HL-60 (cell line): ENCODE results near the gene ECM2.

Source experiments
- DNase-seq, 2 experiments: peaks; one replicate each; pipeline ENCODE4 v3.0.0-alpha.2; 2010 to 2020; ENCODE audit warnings: low read depth in 1 of 2, low spot score in 1 of 2
- H3K27ac ChIP-seq: fragments of 250-450 bp; sonication (Bioruptor Pico); replicated peaks from 2 replicates; pipeline ENCODE4 v1.5.1; 2020; ENCODE audit warnings: mild to moderate bottlenecking, moderate library complexity
- H3K27me3 ChIP-seq: fragments of 250-450 bp; sonication (Bioruptor Pico); 2 replicates; pipeline ENCODE4 v1.5.1; 2021; ENCODE audit warnings: mild to moderate bottlenecking, moderate library complexity; ENCODE audit not compliant: insufficient read depth, poor library complexity, severe bottlenecking
- H3K4me3 ChIP-seq: replicated peaks from 2 replicates; pipeline ENCODE4 v1.5.1; 2011; ENCODE audit warnings: mild to moderate bottlenecking, control low read depth, low read length; ENCODE audit not compliant: insufficient read depth
- GABPA ChIP-seq: IDR thresholded peaks from 2 replicates; pipeline ENCODE4 v1.6.1; 2012; ENCODE audit warnings: low read depth
- POLR2AphosphoS5 ChIP-seq: IDR thresholded peaks from 2 replicates; pipeline ENCODE4 v1.6.1; 2012; ENCODE audit warnings: low read depth
- SPI1 ChIP-seq: IDR thresholded peaks from 2 replicates; pipeline ENCODE4 v1.6.1; 2012; ENCODE audit warnings: low read depth, mild to moderate bottlenecking, borderline replicate concordance
- TF ChIP-seq, protein P1 (sequence below): IDR thresholded peaks from one replicate; pipeline ENCODE4 v1.5.1; 2011; ENCODE audit warnings: low read length, control low read depth, inconsistent platforms; ENCODE audit not compliant: insufficient read depth
- TF ChIP-seq, protein P2 (sequence below): IDR thresholded peaks from 2 replicates; pipeline ENCODE4 v1.6.1; 2012; ENCODE audit warnings: low read depth; ENCODE audit not compliant: insufficient replicate concordance

ECM2 gene

DNA sequence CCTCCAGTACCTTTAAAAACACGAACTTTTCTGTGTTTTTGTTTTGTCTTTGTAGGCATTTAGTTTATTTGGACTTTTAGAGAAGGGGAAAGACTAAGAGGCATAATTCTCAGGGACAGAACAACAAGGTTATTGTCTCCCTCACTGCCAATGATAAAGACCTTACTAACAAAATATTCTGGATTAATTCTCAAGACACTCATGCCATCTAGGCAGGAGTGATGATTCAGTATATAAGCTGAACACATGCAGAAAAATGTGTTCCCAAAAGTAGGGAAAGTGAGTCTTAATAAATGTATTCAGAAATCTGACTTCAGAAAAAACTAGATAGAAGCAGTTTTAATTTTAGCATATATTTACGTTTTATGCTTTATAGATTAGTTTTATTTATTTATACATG is 36.1 kb downstream of the ECM2 start:
- Histone ChIP-seq H3K27ac (no peak overlapping the region), H3K4me3 (no peak overlapping the region), H3K27me3 (no peaks in the 10 kb centered on the region)
- TF ChIP-seq POLR2AphosphoS5: no peak
- TF ChIP-seq, protein P1, sequence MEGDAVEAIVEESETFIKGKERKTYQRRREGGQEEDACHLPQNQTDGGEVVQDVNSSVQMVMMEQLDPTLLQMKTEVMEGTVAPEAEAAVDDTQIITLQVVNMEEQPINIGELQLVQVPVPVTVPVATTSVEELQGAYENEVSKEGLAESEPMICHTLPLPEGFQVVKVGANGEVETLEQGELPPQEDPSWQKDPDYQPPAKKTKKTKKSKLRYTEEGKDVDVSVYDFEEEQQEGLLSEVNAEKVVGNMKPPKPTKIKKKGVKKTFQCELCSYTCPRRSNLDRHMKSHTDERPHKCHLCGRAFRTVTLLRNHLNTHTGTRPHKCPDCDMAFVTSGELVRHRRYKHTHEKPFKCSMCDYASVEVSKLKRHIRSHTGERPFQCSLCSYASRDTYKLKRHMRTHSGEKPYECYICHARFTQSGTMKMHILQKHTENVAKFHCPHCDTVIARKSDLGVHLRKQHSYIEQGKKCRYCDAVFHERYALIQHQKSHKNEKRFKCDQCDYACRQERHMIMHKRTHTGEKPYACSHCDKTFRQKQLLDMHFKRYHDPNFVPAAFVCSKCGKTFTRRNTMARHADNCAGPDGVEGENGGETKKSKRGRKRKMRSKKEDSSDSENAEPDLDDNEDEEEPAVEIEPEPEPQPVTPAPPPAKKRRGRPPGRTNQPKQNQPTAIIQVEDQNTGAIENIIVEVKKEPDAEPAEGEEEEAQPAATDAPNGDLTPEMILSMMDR: no peak
- TF ChIP-seq, protein P2, sequence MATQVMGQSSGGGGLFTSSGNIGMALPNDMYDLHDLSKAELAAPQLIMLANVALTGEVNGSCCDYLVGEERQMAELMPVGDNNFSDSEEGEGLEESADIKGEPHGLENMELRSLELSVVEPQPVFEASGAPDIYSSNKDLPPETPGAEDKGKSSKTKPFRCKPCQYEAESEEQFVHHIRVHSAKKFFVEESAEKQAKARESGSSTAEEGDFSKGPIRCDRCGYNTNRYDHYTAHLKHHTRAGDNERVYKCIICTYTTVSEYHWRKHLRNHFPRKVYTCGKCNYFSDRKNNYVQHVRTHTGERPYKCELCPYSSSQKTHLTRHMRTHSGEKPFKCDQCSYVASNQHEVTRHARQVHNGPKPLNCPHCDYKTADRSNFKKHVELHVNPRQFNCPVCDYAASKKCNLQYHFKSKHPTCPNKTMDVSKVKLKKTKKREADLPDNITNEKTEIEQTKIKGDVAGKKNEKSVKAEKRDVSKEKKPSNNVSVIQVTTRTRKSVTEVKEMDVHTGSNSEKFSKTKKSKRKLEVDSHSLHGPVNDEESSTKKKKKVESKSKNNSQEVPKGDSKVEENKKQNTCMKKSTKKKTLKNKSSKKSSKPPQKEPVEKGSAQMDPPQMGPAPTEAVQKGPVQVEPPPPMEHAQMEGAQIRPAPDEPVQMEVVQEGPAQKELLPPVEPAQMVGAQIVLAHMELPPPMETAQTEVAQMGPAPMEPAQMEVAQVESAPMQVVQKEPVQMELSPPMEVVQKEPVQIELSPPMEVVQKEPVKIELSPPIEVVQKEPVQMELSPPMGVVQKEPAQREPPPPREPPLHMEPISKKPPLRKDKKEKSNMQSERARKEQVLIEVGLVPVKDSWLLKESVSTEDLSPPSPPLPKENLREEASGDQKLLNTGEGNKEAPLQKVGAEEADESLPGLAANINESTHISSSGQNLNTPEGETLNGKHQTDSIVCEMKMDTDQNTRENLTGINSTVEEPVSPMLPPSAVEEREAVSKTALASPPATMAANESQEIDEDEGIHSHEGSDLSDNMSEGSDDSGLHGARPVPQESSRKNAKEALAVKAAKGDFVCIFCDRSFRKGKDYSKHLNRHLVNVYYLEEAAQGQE: no peak
- TF ChIP-seq GABPA: no peak
- TF ChIP-seq SPI1: no peak
- DNase-seq: no peak

DNA sequence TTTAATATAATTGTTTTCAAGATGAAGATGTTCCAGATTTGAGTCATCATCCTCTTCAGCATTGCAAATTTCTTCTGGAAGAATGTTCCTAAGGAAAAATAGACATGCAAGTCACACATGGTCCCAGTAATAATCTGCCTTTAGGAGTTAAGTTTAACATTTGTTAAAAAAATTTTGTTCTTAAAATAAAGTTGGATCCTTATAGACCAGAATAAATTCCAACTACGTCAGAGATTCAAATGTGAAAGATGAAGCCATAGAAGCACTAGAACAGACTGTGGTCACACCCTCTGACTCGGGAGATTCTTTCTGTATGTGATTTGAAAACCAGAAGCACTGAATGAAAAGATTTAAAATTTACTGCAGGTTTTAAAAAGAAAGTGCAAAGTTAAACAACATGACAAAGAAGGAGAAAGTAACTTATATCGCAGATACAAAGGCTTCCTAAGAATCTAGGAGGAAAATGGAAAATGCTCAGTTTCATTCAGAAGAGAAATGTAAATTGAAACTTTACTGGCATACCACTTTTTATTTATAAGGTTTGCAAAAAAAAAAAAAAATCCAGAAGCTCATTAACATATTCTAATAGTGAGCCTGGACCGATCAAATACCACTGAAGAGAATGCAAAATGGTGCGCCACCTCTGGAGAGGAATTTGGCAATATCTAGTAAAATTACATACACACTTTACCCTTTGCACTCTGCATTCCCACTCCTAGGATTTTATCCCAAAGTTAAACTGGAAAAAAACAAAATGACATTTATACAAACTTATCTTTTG is 39.2 kb downstream of the ECM2 start:
- no peak overlapping the region for H3K4me3 ChIP-seq
- DNase-seq: no peak
- TF ChIP-seq POLR2AphosphoS5 (no peak), GABPA (no peak), SPI1 (no peak)
- TF ChIP-seq, protein P2: no peak
- TF ChIP-seq, protein P1: no peak
- H3K27ac ChIP-seq: no peak overlapping the region
- H3K27me3 ChIP-seq: no peaks in the 10 kb centered on the region

DNA sequence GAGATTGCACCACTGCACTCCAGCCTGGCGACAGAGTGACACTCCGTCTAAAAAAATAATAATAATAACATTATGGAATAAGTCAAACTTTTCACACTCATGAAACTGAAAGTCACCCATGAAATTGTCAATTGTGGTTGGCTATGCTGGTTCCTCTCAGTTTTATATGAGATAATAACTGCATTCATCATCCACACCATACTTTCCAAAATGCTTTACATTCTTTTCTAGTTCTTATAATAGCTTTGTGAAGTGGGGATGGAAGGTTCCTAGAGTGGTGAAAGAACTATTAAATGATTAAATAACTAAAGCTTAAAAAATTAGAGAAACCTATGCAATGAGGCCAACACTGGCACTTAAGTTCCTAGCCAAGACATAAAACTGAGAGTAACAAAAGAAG is 40.9 kb downstream of the ECM2 start:
- DNase-seq: no peak
- H3K27ac ChIP-seq: no peak overlapping the region
- TF ChIP-seq, protein P2: no peak
- TF ChIP-seq GABPA (no peak), SPI1 (no peak), POLR2AphosphoS5 (no peak)
- TF ChIP-seq, protein P1: no peak
- H3K4me3 ChIP-seq: no peak overlapping the region
- no peaks in the 10 kb centered on the region for H3K27me3 ChIP-seq
